Skeletal muscle satellite cell (primary cell): ENCODE measurements around the gene ZSWIM6.

ENCODE experiments used
- H3K27me3 ChIP-seq: 2 replicates; pipeline ENCODE4 v1.7.0; 2013; ENCODE audit warnings: low read length; ENCODE audit not compliant: control insufficient read depth, insufficient read depth
- H3K36me3 ChIP-seq: 2 replicates; pipeline ENCODE4 v1.7.0; 2013; ENCODE audit warnings: mild to moderate bottlenecking, control low read depth, low read length; ENCODE audit not compliant: insufficient read depth
- H3K4me1 ChIP-seq: 2 replicates; pipeline ENCODE4 v1.7.0; 2013; ENCODE audit warnings: low read length; ENCODE audit not compliant: control insufficient read depth, insufficient read depth
- H3K4me2 ChIP-seq: 2 replicates; pipeline ENCODE4 v1.7.0; 2013; ENCODE audit warnings: mild to moderate bottlenecking, low read length
- H3K4me3 ChIP-seq: 2 replicates; pipeline ENCODE4 v1.7.0; 2013; ENCODE audit warnings: low read length
- H3K9ac ChIP-seq: 2 replicates; pipeline ENCODE4 v1.7.0; 2013; ENCODE audit warnings: mild to moderate bottlenecking, low read depth, low read length, moderate library complexity
- H3K9me3 ChIP-seq: replicated peaks from 2 replicates; pipeline ENCODE4 v1.7.0; 2013; ENCODE audit warnings: mild to moderate bottlenecking, control low read depth, low read length

Gene ZSWIM6

DNA sequence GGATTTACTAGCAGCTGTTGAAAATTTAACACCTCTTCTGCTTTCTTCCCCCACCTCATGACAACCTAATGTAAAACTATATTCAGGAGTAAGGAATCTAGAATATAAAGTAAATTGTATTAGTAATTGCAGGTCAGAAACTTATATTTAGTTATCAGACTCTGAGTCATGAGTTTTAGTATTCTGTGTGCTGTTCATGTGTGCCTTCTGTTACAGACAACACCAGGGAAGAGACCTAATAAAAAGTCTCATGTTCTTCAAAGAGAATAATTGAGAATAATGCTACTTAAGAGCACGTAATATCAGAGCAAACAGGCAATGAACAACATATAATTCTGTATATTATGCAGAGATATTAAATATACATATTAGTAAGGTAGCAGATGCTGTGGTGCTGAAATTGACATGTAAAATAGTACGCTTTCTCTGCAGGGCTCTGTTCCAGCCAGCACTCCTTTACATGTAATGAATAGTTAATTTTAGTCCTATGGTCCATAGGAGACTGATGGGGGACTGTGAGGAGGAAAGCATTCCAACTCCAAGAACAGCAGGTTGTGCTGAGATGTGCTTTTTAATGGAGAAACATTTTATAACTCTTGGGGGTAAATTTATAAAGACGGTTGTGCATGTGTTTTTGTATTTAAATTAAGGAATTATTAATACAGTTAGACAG lies 106.4 kb downstream of the ZSWIM6 start:
- H3K9me3 ChIP-seq: peaks cover 3% of the 10 kb centered on the region
- H3K36me3 ChIP-seq: no peaks in the 10 kb centered on the region
- H3K4me1 ChIP-seq: peaks cover 9% of the 10 kb centered on the region
- H3K4me2 ChIP-seq: no peak overlapping the region
- no peak overlapping the region for H3K9ac ChIP-seq
- no peak overlapping the region for H3K4me3 ChIP-seq
- no peaks in the 10 kb centered on the region for H3K27me3 ChIP-seq

DNA sequence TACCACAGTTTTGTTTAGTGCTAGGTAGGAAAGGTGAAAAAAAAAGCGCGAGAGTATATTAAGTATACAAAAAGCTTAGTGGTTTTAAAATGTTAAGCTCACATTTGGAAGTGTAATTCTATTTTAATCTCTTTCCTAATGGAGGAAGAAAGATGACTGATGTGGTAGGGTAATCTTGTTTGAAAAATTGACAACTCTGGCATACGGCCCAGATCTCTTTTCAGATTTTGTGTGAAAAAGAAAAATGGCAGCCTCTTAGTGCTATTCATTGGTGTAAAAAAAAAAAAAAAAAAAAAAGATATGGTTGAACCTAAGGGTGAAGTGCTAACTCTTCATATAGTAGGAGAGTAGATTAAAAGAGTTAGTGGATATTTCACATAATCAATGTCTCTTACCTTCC lies 108.0 kb downstream of the ZSWIM6 start:
- Histone ChIP-seq H3K27me3 (no peaks in the 10 kb centered on the region), H3K4me1 (peaks cover 9% of the 10 kb centered on the region), H3K4me3 (no peak overlapping the region), H3K4me2 (no peak overlapping the region), H3K9ac (no peak overlapping the region), H3K9me3 (peaks cover 3% of the 10 kb centered on the region), H3K36me3 (no peaks in the 10 kb centered on the region)

DNA sequence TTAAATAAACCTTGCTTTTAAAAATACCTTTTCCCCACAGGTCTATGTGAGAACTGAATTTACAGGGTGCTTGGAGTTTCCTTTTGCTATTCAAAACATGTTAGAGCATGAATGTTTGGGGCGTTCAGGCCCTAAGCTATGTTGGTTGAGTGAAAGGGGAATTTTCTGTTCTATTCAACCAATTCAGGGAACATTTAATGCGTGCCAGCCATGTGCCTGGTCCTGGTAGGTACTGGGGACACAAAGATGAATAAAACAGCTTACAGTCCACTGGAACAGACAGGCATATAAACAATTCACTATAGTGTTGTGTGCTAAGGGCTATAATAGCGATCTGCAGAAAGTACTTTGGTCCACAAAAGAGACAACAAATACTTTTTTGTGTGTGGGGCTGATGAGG lies 108.5 kb downstream of the ZSWIM6 start:
- peaks cover 3% of the 10 kb centered on the region for H3K9me3 ChIP-seq
- H3K4me2 ChIP-seq: no peak overlapping the region
- no peaks in the 10 kb centered on the region for H3K27me3 ChIP-seq
- H3K4me3 ChIP-seq: no peak overlapping the region
- no peak overlapping the region for H3K9ac ChIP-seq
- H3K36me3 ChIP-seq: no peaks in the 10 kb centered on the region
- H3K4me1 ChIP-seq: peaks cover 9% of the 10 kb centered on the region

DNA sequence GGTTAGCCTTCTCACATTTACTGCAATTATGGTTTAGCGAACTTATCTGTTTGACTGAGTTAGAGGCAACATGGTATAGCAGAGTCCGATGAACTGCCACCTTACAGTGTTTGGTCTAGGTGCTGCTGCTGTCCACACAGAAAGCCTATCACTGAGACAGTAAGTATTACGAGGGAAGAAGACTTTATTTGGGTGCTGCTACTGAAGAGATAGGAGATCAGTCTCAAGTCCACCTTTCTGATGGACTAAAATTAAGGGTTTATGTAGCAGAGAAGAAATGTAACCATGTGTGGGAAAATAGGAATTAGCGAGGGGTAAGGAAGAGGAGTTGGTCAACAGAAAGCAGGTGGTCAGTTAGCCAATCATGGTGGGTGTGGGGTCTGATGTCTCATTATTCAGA lies 109.7 kb downstream of the ZSWIM6 start:
- Histone ChIP-seq H3K9ac (no peak overlapping the region), H3K4me3 (no peak overlapping the region), H3K4me1 (peaks cover 9% of the 10 kb centered on the region), H3K36me3 (no peaks in the 10 kb centered on the region), H3K27me3 (no peaks in the 10 kb centered on the region), H3K9me3 (peaks cover 3% of the 10 kb centered on the region), H3K4me2 (no peak overlapping the region)

DNA sequence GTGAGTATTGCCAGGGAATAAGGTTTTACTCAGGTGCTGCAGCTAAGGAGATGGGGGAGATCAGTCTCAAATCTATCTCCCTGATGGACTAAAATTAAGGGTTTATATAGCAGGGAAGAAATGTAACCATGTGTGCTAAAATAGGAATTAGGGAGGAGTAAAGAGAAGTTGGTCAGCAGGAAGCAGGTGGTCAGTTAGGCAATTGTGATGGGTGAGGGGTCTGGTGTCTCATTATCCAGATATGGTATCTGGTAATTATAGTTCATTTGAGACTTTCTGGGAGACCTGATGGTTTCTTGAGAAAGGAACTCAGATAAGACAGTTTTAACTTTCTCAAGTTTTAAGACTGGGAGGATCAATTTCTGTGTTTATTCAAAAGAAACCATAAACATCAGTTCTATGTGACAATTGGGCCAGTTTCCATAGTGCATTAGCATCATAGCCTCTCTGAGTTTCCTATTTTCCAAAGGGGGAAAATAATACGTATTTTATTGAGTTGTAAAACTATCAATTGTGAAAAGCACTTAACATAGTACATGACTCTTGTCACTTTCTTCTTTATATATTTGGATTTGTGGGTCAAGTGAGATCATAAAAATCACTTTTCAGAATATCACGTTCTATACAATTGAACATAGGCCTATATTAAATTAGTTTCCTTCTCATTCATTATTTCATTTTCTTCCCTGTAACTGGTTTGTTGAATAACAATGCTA lies 115.9 kb downstream of the ZSWIM6 start:
- Histone ChIP-seq H3K4me1 (peaks cover 28% of the 10 kb centered on the region), H3K9me3 (no peaks in the 10 kb centered on the region), H3K4me3 (no peak overlapping the region), H3K9ac (no peak overlapping the region), H3K27me3 (no peaks in the 10 kb centered on the region), H3K4me2 (no peak overlapping the region), H3K36me3 (no peaks in the 10 kb centered on the region)

DNA sequence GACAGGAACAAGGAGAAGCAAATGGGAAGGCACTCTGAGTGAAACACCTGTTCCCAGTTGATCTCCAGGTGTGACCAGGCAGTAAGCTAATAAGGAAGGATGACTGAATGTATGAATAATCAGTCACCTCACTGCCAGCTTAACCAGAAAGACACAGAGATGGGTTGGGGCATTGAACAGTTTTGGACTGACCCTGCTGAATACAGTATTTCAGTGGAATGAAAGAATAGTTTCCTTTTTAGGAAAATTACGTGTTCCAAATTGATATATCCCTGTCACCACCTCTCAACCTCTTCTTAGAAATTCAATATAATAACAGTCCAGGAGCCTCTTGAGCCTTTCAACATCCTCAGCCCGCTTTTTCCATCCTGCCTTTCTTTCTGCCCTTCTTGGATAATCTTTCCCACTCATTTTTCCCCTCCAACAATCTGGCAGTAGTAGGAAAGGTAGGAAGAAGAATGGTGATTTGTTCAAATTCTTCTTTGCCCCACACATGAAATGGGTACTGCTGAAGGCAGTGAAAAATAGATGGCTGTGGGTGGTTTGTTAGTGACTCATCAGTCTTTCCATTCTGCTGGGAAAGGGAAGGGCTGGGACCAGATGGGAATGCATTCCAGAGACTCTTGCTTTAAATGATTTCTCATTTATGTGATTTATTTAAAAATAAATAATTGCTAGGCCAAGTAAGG lies 117.9 kb downstream of the ZSWIM6 start:
- Histone ChIP-seq H3K9ac (peak overlapping the region; percentile 13), H3K4me3 (peak overlapping the region; percentile 19), H3K27me3 (no peaks in the 10 kb centered on the region), H3K9me3 (no peaks in the 10 kb centered on the region), H3K36me3 (no peaks in the 10 kb centered on the region), H3K4me2 (peak overlapping the region; percentile 69), H3K4me1 (peaks cover 28% of the 10 kb centered on the region)

DNA sequence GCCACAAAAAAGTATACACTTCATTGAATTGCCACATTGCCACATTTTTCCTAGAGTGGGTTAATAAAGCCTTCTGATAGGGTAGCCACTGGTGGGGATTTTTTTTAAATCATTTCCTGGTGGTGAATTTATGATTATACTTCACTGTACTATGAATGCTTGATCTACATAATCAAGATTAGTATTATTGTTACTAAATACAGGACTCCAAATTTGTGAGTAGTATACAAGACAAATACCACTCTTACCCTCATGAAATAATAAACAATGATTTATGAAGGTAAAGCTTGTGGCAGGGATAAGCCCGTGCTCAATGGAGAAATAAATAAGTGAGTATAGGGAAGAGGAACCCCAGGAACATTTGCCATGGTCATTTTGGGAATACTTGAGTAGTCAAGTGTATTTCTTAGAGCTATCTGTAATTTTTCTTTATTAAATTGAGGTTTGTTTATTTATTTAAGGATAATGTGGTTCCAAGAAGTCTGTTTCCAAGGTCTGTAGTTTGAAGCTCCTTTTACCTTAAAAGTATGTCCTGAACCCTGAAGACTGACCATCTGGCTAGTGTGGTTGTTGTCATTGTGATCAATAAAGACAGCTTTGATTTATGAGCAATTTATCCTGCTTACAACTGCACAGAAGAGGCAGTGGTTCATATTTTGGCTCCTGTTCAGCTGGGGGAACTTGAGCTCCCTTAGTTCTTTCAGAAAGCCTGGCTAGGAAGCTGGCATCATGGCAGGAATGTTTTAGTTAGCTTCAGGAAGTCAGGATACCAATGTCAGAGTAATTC lies 118.6 kb downstream of the ZSWIM6 start:
- peaks cover 28% of the 10 kb centered on the region for H3K4me1 ChIP-seq
- H3K4me2 ChIP-seq: peak overlapping the region; percentile 69
- peak overlapping the region; percentile 13 for H3K9ac ChIP-seq
- no peaks in the 10 kb centered on the region for H3K27me3 ChIP-seq
- no peak overlapping the region for H3K4me3 ChIP-seq
- H3K36me3 ChIP-seq: no peaks in the 10 kb centered on the region
- H3K9me3 ChIP-seq: no peaks in the 10 kb centered on the region

DNA sequence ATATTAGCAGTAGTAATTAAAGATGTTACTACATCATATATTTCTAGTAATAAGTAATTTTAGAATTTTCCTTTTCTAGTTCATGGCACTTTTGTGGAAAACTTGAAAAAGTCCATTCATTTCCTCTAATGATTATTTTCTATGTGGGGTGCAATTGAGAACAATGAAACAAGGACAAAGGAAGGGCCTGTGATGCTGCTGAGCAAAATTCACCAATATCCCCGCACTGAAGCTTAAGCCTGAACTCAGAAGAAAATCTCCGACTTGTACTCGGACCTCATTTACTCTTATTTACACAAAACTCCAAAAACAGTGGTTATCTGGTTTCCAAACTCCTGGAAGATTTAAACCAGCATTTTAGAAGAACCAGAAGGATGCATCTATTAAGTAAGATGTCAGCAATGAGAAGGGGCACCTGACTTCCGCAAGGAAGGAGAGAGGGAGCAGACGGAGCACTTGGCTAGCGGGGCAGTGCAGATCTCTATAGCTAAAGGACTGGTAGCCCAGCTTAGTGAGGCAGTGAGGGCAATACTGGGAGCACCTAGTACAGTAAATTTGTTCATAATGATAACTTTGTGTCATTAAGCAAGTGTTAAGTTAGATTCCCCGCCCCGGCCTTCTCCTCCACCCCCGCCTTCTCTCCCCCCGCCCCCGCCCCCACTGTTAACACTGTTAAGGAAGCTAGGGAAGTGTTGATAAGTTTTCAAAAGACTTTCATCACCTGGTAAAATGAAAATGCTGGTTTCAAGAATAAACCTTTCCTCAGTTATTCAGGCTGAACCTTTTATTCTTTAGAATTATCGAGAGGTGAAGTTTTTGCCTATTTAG lies 123.3 kb downstream of the ZSWIM6 start:
- Histone ChIP-seq H3K4me3 (no peak overlapping the region), H3K9ac (no peak overlapping the region), H3K27me3 (no peaks in the 10 kb centered on the region), H3K4me1 (peaks cover 19% of the 10 kb centered on the region), H3K9me3 (no peaks in the 10 kb centered on the region), H3K4me2 (no peak overlapping the region), H3K36me3 (no peaks in the 10 kb centered on the region)

DNA sequence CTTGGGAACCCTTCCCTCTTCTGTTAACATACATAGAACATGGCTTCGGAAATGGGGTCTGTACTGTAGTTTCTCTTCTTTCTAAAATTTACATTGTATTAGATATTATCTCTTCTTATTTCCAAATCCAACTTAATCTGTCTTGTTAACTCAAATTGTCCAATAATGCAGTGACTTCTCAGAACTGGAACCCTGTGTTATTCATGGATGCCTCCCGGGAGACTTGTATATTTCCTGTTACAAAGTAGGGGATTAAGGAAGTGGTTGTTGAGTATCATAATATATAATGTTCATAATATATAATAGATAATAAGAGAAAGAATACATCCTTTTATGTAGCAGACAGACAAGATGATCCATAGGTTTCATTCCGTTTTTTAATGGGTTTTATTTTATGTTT lies 128.4 kb downstream of the ZSWIM6 start:
- Histone ChIP-seq H3K4me2 (no peak overlapping the region), H3K9ac (no peak overlapping the region), H3K4me1 (peaks cover 5% of the 10 kb centered on the region), H3K9me3 (no peaks in the 10 kb centered on the region), H3K36me3 (no peaks in the 10 kb centered on the region), H3K4me3 (no peak overlapping the region), H3K27me3 (no peaks in the 10 kb centered on the region)

DNA sequence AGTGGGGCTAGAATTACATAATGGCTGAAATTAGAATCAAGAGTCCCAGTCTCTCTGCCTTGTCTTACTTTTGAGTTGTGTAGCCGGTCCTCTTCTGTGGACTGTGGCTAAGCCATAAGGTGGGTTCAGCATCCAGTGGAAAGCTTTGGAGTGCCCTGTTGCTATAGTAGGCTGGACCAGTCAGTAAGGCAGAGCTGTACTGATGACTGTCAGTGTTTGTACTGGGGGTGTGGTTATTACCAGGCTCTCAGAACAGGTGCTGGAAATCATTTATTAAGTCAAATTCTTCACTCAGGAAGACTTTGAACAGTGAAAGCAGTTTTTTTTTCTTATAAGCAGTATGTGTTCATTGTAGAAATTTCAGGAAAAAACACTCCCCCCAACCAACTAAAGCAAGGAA lies 129.4 kb downstream of the ZSWIM6 start:
- peaks cover 5% of the 10 kb centered on the region for H3K4me1 ChIP-seq
- H3K27me3 ChIP-seq: no peaks in the 10 kb centered on the region
- H3K4me3 ChIP-seq: no peak overlapping the region
- no peaks in the 10 kb centered on the region for H3K9me3 ChIP-seq
- no peak overlapping the region for H3K4me2 ChIP-seq
- no peak overlapping the region for H3K9ac ChIP-seq
- no peaks in the 10 kb centered on the region for H3K36me3 ChIP-seq
